GM13976 (cell line): ENCODE measurements around the gene MED31.
"Not testable (repeated sequence)": the region's sequence is repeated elsewhere in the genome, so short reads cannot be mapped to it uniquely, and the experiment has no call there.

Experiments
- DNase-seq: peaks from one replicate; pipeline ENCODE4 v3.0.0; 2012; ENCODE audit warnings: low spot score
- in situ Hi-C: fragments of 300-500 bp; cut with MboI; formaldehyde crosslinking; loops from one replicate; pipeline ENCODE4 v1.12.0; 2022; ENCODE audit warnings: low sequenced_read_pairs, mixed read lengths, inconsistent platforms; ENCODE audit not compliant: unreplicated experiment
- TF ChIP-seq, protein P1 (sequence below): IDR thresholded peaks from 2 replicates; pipeline ENCODE4 v1.5.1; 2012; ENCODE audit warnings: borderline replicate concordance, mild to moderate bottlenecking; ENCODE audit not compliant: insufficient read depth; ENCODE audit errors: extremely low read depth, missing control alignments, control extremely low read depth

MED31 gene

DNA sequence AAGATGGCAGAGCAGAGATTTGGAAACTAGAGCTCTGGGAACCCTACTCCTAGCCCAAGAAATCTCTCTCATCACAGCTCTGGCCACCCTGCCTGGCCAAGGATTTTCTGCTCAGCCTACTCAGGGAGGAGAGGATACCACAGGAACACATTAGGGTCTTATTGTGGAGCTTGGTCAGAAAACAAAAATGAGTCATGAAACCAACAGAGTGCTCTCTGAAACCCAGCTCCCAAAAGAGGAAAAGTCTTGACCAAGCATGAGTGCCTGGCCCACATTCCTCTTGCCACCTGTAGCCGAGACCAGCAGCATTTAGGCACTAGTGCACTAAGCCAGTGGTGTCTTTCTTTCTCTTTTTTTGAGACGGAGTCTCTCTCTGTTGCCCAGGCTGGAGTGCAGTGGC, 43.6 kb upstream of the MED31 start:
- DNase-seq, result no peak
- TF ChIP-seq, protein P1, sequence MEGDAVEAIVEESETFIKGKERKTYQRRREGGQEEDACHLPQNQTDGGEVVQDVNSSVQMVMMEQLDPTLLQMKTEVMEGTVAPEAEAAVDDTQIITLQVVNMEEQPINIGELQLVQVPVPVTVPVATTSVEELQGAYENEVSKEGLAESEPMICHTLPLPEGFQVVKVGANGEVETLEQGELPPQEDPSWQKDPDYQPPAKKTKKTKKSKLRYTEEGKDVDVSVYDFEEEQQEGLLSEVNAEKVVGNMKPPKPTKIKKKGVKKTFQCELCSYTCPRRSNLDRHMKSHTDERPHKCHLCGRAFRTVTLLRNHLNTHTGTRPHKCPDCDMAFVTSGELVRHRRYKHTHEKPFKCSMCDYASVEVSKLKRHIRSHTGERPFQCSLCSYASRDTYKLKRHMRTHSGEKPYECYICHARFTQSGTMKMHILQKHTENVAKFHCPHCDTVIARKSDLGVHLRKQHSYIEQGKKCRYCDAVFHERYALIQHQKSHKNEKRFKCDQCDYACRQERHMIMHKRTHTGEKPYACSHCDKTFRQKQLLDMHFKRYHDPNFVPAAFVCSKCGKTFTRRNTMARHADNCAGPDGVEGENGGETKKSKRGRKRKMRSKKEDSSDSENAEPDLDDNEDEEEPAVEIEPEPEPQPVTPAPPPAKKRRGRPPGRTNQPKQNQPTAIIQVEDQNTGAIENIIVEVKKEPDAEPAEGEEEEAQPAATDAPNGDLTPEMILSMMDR, result no peak
- in situ Hi-C loops, result no loop called here

DNA sequence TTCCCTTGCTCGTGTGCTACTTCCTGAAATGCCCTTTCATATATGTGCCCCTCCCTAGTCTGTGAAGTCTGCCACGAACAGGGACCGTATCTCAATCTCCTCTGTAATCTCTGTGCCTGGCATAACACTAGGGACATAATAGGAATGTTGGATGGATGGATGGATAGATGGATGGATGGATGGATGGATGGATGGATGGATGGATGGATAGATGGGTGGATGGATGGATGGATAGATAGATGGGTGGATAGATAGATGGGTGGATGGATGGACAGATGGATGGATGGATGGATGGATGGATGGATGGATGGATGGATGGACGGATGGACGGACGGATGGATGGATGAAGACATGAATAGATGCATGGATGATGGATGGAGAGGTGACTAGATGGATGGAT, 40.6 kb upstream of the MED31 start:
- DNase-seq, in situ Hi-C loops: not testable (repeated sequence)

DNA sequence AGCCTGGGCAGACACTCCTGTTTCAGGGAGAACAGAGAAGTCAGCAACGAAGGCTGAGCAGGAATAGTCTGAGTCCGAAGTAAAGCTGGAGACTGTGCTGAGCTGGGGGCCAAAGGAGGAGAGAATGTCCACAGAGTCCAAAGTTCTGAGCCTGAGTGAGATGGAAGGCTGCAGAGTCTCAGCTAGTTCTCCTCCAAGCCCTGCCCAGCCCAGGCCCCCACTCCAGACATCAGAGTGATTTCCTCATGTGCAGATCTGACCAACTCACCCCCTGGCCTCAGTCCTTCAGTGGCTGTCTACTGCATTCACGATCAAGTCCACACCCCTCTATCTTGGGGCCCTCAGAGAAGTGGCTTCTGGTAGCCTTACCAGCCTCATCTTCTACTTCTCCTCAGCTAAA, 40.1 kb upstream of the MED31 start:
- TF ChIP-seq, protein P1, result no peak
- in situ Hi-C loops, result no loop called here
- no peak for DNase-seq

DNA sequence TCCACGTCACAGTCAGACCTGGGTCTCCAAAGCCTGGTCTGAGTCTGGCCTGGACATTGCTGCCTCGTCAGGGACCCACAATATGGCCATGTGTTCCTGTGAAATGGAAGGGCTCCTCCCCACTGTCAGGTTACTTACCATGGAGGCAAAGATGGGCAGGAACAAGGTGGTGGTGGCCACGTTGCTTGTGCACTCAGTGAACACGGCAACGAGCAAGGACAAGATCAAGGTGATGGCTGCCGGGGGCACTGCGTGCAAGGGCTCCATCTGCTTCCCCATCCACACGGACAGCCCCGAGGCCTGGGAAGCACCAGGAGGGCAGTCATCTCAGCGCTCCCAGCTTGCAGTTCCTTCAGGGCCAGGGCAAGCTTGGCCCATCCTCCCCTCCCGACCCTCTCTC, 39.2 kb upstream of the MED31 start:
- in situ Hi-C loops, result no loop called here
- no peak for DNase-seq
- TF ChIP-seq, protein P1, result no peak

DNA sequence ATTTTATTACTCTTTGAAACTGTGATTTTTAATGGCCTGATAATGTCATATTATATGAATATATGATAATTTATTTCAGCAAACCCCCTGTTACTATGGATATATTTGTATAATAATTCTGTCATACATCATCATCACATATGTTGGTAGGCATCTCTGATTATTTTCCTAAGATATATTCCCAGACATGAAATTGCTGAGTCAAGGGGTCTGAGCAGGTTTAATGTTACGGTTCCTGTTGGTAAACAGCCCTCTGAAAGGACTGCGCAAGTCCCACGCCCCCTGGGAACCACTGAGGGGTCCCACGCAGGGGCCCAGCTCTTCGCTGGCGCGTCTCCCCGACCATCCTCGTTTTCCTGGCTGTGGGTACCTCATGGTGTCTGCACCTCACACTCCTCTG, 37.5 kb upstream of the MED31 start:
- in situ Hi-C loops, result no loop called here
- TF ChIP-seq, protein P1, result no peak
- DNase-seq, result no peak

DNA sequence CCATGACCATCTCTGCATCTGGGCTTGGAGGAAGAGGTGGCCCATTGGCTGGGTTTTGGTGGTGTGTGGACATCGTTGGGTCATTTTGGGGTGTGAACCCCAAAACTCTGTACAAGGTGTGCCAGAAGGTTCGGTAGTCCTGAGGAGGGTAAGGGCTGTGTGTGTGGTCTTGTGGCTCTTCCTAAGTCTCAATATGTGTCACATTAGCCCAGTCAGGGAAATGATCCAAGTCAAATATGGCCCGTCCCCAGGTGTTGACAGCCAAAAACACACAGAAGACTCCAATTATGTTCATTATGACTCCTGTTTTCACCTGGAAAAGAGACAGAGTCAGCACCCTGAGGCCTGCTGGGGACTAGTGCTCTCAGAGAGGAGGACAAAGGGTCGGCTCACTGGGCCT, 34.6 kb upstream of the MED31 start:
- TF ChIP-seq, protein P1, result no peak
- in situ Hi-C loops, result no loop called here
- no peak for DNase-seq

DNA sequence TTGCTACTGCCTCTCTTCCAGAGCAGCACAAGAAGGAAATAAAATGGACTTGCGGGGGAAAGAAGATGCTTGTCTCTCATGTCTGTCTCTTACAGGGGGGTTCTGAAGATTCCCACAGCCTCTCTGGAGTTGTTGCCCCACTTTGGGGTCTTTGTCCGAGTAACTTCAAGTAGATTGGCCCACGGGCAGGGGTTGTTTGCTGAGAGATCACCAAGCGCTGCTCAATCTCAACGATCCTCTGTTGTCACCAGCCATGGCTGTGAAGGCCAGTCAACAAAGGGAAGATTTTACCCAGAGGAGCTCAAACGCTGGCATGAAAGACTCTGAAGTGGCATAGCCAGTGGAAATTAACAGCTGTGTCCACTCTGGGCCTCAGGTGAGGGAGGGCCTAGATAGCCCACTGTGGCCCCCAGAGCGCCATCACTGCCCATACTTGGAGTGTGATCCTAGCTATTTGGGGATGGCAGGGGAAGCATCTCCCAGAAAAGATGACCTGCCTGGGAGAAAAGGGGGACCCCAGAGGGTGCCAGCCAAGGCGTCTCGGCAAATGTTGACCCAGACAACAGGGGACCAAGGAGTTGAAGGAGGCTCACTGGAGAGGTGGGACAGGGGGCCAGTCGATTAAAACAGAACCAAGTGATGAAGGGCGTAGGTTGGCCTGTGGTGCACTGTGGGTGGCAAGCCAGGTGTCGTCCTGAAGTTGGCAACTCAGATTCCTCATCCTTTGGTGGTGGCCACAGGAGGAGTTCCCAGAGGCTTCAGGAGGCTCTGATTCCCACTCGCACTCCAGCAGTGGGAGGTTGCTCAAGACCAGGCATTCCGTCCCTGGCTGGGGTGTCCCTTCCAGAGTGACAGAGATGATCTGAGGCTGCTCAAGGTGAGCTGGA, 33.7 kb upstream of the MED31 start:
- in situ Hi-C loops, result no loop called here
- DNase-seq, result no peak
- TF ChIP-seq, protein P1, result no peak
